GM19238 (cell line): ENCODE data around the gene AKAP9.
"Not testable (repeated sequence)": the region's sequence is repeated elsewhere in the genome, so short reads cannot be mapped to it uniquely, and the experiment has no call there.

Experiments used
- DNase-seq: peaks from one replicate; pipeline ENCODE4 v3.0.0; 2011; ENCODE audit warnings: low spot score; ENCODE audit not compliant: insufficient read length

AKAP9 gene

DNA sequence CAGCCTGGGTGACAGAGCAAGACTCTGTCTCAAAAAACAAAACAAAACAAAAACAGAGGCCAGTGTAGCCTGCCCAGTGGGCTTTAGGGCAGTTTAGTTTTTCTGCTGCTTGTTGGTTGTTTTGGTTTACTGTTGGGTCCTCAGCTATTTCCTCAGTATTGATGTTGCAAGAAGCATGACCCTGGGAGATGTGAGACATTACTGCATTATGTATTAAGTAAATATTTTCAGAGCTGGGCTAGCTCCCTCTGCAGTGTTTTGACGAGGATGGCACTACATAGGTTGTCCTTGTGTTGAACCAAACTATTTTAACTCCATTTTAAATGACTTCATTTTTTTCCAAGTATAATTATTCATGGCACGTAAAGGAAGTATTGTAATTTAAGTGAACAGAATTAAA is 4.8 kb downstream of the AKAP9 start:
- DNase-seq, result no peak

DNA sequence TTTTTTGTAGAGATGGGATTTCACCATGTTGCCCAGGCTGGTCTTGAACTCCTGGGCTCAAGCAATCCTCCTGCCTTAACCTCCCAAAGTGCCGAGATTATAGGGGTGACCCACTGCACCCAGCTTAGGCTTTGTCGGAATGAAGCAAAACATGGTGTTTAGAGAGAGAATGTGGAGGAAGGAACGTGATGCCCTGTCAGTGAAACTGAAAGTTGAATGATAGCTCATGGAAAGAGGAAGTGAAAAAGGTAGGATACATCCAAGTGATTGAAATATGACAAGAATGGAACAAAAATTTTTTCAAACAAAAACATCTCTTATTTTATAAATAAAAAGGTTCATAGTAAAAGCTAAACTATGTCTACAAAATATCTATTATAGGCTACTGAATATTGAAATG is 5.9 kb downstream of the AKAP9 start:
- no peak for DNase-seq

DNA sequence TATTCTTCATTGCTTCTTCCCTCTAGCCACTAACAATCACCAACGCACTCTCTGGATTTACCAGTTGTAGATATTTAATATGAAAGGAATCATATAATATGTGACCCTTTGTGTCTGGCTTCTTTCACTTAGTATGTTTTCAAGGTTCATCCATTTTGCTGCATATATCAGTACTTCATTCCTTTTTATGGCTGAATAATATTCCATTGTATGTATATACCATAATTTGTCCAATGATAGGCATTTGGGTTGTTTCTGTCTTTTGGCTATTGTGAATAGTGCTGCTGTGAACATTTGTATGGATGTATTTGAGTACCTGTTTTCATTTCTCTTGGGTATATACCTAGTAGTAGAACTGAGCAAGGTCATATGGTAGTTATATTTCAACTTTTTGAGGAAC is 7.3 kb downstream of the AKAP9 start:
- DNase-seq, result no peak

DNA sequence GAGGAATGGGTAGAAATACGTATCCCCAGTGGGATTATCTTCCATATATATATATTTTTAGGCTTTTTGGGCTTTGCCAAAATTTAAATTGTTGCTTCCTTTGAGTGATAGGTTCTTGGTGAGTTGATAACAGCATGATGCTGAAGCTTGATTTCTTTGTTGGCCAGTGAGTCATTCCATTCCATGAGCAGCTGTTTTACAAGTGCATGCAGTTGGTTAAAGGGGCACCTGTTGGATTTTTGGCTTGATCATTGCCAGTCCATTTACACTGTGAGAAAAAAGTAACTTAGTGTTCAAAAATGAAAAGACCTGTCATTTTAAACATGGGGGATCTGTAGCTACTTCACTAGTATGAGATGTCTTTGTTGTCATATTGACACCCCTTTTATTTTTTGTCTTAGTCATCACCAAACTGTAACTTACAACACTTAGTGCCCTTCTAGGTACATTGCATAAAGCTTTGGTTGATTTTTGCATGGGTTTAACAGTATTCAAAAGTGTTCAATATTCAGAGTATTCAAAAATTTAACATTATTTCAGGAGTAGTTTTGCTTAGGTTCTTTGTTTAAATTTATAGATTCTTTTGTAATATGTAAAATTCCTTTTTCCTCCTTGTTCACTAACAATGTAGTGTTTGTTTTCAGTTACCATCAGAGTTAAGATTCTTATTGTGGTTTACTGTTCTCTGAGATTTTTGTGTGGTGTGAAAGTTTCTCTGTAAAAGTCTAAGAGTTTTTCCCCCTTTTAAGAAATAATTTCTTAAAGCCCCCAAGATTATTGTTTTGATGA is 8.8 kb downstream of the AKAP9 start:
- DNase-seq, result no peak

DNA sequence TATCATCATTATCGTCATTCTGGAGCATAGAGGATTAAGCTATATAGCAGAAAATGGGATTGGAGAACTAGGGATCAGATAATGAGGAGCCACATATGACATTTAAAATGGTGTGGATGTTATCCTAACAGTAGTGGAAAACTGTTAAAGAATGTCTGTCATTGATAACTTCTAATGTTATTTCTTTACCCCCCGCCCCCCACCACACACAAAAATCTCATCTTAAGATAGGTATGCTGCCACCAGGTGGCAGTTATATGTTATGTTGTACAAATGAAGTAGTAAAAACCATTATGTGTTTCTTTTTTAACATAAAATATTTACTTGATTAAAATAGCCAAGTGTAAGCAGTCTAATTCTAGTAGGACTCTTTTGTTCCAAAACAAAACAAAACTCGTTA is 13.0 kb downstream of the AKAP9 start:
- no peak for DNase-seq

DNA sequence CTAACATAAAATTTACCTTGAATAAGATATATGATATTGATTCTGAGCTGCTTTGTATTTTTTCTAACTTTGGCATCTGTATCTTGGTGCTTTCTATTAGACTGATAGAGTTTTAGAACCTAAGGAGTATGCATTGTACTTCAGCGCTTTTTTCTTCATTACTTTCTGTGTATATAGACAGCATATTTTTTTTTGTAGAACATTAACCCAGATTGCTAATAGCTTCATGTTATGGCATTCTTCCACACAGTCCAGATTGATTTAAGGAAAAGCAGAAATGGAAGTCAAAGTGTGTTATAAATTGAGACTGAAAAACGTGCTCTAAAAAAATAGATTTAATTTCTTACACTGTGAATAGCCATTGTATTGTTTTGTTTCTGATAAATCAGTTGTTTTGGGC is 15.8 kb downstream of the AKAP9 start:
- DNase-seq, result not testable (repeated sequence)

DNA sequence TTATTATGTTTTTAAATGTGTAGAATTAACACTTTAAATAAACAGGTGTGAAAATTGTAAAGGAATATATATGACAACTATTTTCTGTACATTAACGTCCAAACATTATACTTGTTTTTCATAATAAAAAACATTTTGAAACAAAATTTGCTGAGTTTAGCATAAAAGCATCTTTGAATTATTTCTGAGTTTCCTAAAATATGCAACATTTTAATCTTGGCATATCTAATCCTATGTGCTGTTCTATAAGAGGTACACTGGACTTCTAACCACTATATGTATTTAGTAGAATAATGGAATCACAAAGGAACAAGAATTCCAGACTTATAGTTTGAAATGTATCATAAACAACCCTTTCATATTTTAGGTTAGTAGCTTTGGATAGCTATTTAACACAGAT is 16.6 kb downstream of the AKAP9 start:
- DNase-seq, result no peak

DNA sequence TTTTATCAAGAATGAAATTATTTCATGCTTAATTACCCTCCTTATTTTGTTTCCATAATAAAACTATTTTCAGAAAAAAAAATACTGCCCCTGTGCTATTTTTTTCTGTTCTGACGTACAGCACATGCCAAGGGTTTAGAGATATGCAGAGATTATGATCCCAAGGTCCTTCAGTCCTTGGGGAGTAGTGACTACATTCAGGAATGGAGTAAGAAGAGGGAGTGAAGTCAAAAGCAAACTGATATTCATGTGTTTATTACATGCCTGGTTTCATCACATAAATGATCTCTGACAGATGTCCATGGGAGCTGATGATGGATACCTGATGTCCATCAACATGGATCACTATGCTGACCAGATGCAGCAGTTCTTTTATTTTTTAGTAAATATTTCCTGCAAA is 17.2 kb downstream of the AKAP9 start:
- no peak for DNase-seq

DNA sequence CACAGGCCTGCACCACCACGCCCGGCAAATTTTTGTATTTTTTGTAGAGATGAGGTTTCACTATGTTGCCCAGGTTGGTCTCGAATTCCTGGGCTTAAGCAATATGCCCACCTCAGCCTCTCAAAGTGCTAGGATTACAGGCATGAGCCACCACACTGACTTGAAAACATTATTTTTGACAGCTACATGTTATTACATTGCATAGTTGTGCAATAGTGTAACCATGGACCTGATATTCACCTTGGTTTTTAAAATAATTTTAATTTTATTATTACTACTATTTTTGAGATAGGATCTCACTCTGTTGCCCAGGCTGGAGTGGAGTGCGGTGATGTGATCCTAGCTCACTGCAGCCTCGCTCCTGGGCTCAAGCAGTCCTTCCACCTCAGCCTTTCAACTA is 18.4 kb downstream of the AKAP9 start:
- no peak for DNase-seq

DNA sequence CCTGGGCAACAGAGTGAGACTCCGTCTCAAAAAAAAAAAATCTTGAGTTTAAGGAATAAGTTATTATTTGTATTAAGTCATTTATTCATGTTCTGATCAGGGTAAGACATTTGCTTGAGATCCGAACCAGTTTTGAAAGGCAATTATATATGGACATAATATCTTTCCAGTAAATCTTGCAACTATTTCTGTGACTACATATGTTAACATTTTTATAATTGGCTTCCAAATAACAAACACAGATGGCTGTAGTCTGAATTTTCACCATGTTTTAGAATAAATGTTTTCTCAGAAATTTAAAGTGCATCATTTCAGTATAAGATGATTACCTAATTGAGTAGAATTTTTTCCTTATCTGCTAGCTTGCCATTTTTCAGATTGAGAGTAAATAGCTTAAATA is 21.2 kb downstream of the AKAP9 start:
- DNase-seq, result no peak

DNA sequence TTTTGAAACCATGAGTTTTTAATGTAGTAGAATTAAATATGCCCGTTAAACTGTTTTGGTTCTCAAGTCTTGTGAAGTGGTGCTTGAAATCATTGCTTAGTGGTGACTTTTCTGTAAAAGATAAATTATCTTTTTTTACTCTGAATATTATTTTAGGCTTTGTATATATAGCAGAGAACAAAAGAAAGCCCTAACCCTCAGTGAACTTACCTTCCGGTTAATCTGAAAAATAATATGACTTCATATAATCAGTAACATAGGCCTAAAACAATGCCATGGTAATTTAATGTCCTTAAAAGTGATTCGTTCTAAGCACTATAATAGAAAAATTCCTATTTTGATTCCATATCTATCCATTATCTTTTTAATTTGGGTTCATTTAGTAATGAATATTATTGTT is 21.8 kb downstream of the AKAP9 start:
- no peak for DNase-seq

DNA sequence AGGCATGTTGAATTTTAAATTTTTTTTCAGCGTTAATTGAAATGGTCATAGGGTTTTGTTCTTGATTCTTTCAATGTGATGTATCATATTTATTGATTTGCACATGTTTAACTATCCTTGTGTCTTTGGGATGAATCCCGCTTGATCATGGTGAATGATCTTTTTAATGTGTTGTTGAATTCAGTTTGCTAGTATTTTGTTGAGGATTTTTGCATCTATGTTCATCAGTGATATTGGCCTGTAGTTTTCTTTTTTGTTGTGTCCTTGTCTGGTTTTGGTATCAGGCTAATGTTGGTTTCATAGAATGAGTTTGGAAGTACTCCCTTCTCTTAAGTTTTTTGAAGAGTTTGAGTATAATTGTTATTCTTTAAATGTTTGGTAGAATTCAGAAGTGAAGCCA is 26.9 kb downstream of the AKAP9 start:
- not testable (repeated sequence) for DNase-seq

DNA sequence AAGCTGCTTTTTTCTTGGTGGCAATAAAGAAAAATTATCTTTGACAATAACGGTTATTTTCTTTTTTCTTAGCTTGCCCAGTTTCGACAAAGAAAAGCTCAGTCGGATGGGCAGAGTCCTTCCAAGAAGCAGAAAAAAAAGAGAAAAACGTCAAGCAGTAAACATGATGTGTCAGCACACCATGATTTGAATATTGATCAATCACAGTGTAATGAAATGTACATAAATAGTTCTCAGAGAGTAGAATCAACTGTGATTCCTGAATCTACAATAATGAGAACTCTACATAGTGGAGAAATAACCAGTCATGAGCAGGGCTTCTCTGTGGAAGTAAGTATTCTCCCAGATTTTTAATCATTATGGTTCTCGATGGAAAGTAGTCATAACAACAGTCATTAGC is 33.0 kb downstream of the AKAP9 start:
- DNase-seq, result no peak

DNA sequence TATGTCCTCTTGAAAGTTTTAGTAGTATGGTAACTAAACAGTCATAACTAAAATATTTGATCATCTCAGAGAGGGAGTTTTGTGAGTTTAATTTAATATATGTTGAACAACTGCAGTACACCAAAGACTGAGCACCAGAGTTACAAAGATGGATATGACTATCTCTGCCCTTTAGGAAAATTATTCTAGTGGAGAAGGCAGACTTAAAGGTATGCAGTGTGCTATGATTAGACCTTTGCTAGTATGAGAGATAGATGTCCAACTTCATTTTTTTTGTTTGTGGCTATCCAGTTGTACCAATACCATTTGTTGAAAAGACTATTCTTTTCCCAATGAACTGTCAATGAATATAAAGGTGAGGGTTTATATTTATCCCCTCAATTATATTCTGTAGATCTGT is 33.4 kb downstream of the AKAP9 start:
- no peak for DNase-seq

DNA sequence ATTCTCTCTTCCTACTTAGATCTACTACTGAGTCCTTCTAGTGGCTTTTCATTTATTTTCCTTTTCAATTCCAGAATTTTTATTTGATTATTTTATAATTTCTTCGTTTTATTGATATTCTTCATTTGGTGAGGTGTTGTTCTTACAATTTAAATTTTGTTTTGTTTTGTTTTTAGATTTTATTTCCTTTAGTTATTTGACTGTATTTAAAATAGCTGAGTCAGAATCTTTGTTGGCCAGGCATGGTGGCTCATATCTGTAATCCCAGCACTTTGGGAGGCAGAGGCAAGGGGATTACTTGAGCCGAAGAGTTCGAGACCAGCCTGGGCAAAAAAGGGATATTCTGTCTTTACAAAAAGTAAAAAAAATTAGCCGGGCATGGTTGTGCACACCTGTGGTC is 36.1 kb downstream of the AKAP9 start:
- no peak for DNase-seq

DNA sequence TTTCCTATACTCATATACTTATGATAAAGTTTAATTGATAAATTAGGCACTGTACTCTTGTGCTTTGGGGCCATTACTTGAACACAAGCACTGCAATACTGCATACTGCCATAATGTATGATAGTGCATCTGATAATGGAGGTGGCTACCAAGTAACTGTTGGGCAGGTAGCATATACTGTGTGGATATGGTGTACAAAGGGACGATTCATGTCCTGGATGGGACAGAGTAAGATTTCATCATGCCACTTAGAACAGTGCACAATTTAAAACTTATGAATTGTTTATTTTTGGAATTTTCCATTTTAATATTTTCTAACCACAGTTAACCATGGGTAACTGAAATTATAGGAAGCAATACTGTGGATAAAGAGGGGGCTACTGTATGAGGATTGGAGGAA is 38.9 kb downstream of the AKAP9 start:
- DNase-seq, result no peak

DNA sequence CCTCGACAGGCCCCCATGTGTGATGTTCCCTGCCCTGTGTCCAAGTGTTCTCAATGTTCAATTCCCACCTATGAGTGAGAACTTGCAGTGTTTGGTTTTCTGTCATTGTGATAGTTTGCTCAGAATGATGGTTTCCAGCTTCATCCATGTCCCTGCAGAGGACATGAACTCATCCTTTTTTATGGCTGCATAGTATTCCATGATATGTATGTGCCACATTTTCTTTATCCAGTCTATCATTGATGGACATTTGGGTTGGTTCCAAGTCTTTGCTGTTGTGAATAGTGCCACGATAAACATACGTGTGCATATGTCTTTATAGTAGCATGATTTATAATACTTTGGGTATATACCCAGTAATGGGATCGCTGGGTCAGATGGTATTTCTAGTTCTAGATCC is 41.7 kb downstream of the AKAP9 start:
- not testable (repeated sequence) for DNase-seq

DNA sequence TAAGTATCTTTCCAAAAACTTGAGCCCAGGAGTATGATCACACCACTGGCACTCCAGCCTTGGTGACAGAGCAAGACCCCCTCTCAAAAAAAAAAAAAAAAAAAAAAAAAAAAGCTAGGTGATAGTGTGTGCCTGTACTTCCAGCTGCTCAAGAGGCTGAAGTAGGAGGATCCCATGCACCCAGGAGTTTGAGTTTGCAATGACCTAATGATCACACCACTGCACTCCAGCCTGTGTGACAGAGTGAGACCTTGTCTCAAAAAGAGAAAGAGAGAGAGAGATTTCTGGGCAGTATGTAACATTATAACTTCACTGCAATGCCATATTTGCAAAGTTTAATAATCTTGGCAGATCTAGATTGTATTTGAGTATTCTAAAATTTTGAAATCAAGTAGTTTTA is 47.6 kb downstream of the AKAP9 start:
- DNase-seq, result no peak

DNA sequence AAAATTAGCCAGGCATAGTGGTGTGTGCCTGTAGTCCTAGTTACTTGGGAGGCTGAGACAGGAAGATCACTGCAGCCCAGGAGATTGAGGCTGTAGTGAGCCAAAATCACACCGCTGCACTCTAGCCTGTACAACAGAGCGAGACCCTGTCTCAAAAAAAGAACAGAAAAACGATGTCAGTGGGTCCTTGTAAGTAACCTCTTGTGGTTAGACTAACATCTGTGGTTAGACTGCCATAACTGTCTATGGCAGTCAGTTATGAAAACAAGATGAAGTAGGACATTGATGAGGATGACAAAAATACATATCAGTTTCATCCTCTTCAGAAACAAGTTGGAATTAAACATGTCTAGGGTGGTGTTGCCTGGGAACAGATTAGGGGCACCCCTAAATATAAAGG is 53.3 kb downstream of the AKAP9 start:
- DNase-seq, result no peak

DNA sequence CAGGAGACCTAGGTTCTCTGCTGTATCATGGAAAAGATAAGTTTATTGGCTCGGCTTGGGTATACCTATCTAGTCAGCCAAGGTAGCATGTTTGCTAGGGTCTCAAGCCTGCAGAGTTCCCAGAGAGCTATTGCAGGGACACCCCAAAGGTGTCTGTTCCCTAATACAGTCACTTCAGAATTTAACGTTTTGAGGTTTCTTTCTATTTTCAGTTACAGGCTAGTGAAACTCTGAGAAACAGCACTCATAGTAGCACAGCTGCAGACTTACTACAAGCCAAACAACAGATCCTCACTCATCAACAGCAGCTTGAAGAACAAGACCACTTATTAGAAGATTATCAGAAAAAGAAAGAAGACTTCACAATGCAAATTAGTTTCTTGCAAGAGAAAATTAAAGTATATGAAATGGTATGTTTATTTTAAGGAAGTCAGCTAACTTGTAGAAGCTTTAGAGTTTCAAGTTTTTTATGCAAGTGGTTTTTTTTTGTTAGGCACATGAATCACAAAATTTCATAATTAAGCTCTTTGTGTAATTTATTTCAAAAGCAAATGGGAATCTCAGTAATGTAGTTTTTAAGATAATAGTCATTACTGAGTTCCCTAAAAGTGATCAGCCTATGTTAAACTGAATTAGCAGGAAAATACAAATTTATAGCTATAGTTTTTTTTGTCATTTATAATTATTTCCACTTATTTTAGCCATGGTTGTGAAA is 54.9 kb downstream of the AKAP9 start:
- peak; percentile 2 for DNase-seq

DNA sequence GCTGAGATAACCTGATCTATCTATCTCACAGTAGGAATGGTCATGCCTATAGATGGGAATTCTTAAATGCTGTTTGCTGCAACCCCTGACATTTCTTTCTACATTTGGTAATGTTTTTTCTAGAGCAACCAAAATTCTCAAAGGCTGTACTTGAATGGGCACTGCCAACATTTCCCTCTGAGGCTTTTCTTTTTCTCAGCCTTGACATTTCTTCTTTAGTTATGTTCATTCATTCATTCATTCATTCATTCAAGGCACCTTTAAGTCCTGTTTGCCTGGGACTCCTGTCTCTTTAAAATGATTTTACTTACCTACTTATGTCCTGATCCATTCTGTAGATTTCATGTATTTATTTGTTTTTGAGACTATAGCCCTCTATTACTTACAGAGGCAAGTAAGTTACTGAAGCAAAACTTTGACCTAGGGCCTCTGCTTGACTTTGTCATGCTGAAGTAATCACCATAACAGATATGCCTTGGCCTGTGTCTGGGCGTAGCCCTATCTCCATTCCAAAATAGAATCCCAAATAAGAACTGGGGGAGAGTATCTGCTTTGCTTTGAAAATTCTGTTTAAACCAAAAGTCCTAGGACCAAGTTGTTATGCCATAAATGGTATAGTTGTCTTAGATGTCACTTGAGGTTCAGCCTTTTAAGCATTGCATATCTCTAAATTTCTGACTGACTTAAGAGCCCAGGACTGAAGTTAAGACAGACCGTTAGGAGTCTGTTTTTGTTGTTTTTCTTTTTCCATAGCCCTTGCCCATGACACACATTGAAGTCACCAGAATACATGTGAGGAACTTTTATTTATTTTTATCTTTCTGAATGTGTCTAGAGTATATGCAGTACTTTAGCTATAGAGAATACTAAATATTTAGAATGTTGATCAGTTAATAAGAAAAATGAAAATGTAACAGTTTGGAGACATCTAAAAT is 59.2 kb downstream of the AKAP9 start:
- DNase-seq, result no peak

DNA sequence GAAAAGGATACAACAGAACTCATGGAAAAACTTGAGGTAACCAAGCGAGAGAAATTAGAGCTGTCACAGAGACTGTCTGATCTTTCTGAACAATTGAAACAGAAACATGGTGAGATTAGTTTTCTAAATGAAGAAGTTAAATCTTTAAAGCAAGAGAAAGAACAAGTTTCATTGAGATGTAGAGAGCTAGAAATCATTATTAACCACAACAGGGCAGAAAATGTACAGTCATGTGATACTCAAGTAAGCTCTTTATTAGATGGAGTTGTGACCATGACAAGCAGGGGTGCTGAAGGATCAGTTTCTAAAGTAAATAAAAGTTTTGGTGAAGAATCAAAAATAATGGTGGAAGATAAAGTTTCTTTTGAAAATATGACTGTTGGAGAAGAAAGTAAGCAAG is 62.1 kb downstream of the AKAP9 start:
- DNase-seq, result no peak
